HG03520 (cell line): Measurements from ENCODE around the gene ITGB2.

Experiments
- ATAC-seq: cut with Tn5 transposase; IDR thresholded peaks from one replicate; pipeline ENCODE4 v1.9.1; 2021; ENCODE audit warnings: mild to moderate bottlenecking, moderate library complexity; ENCODE audit not compliant: unreplicated experiment

Gene ITGB2

DNA sequence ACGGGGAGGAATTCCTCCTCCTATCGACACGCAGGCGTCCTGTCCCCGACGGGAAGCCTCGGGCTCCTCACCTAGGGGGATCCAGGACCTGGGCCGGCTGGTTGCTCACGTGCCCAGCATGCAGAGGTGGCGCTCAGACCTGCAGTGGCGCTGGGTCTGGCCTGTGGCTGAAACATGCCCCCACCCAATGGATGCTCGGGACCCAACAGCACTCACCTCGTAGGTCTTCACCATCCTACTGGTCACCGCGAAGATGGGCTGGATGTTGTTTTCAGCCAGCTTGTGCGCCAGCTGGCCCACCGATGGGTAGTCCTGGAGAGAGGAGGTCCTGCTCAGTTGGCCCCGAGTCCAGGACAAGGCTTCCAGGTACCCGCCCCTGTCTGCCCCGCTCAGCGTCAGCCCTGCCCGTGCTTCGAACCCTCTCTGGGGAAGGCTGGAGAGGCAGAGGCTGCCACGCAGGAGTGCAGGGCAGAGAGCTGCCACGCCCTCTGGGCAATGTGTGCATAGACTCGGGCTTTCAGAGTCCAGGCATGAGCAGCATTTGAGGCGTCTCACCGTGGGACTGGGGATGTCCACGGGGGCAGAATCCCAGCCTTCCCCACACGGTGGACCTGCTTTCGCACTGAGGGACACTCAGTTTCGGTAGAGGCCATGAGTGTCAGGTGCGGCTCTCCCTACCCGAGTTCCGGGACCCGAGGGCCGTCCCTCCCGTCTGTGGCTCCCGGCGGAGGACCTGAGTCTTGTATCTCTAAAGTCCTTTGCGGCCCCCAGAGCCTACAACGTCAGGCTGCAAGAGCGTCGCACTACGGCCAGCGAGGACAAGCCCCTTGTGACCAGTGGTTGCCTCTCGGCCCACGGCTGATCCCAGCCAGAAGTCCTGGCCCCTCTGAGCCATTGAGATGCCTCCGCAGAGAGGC lies 21.6 kb downstream of the ITGB2 start:
- ATAC-seq, result no peak

DNA sequence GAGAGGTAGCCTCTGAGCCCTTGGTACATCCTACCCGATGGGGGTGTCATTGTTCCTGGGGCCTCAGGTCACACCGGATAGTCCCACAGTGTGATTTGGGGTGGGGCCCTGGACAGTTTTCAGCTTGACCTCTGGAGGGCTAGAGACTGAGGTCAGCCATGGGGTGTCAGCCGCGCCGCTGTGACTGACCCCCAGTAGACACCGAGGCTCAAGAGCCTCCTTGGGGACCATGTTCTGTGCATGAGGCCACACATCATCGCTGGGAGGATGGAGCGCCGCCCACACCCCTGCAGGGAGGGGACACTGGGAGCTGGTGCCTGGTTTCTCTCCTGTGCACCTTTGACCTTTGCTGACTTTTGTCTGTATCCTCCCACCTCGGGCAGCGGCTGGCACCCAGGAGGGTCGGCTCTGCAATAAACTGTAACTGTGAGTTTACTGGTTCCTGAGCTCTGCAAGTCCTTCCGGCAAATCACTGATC lies 22.6 kb downstream of the ITGB2 start:
- no peak for ATAC-seq

GRCh38 chr21:44897326-44898010 lies 23.2 kb downstream of the ITGB2 start:
- no peak for ATAC-seq

DNA sequence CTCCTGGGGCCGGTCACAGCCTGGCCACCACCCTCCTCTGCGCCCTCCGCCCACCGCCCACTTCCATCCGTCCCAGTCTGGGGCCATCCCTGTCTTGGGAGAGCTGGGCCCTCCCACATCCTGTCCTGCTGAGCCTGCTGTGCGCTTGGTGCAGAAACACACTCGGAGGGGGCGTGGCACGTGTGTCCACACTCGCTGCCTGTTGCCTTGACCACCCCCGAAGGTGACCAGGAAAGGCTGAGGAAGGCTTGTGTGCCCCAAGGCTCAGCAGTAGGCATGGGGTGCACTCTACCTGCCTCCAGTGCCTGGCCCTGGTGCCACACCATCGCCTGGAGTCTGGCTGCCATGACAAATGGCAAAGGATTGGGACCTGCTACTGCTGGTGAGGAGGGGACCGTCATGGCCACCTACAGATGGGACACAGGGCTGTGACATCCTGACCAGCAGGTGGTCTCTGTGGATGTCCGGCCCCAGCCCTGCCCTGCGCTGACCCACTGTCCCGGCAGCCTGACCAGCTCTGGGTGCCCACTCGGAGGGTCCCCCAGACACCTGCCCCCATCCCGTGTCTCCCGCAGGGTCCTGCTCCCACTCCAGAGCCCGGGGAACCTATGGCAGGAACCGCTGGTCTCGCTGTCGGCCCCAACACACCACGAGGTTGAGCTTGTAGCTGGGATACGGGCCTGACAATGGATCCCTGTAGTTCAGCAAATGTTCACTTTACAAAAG lies 24.0 kb downstream of the ITGB2 start:
- no peak for ATAC-seq

DNA sequence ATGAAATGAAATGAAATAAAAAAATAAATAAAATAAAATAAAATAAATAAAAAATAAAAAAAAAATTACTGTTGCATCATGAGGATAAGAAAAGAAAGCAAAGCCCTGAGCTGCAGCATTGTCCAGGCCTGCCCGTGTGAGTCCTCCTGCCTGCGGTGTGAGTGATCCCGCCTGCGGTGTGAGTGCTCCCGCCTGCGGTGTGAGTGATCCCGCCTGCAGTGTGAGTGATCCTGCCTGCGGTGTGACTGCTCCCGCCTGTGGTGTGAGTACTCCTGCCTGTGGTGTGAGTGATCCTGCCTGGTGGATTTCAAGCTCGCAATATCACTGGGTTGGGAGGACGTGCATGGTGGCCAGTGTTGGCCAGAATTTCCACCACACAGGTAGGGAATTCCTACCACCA lies 24.8 kb downstream of the ITGB2 start:
- no peak for ATAC-seq

GRCh38 chr21:44894687-44895302 lies 25.9 kb downstream of the ITGB2 start:
- no peak for ATAC-seq

- ATAC-seq, result no peak
Observed at GRCh38 chr21:44893948-44894656, 26.6 kb downstream of the ITGB2 start.

DNA sequence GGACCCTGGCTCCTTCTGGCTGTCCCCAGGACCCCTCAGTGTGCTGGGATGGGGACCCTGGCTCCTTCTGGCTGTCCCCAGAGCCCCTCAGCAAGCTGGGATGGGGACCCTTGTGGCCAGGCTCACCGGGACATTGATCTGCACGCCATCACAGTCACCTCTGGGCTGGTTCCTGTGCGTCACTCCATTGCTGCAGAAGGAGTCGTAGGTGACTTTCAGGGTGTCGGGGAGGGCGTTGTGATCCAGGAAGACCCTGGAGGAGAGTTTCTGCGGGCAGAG lies 27.5 kb downstream of the ITGB2 start:
- no peak for ATAC-seq

DNA sequence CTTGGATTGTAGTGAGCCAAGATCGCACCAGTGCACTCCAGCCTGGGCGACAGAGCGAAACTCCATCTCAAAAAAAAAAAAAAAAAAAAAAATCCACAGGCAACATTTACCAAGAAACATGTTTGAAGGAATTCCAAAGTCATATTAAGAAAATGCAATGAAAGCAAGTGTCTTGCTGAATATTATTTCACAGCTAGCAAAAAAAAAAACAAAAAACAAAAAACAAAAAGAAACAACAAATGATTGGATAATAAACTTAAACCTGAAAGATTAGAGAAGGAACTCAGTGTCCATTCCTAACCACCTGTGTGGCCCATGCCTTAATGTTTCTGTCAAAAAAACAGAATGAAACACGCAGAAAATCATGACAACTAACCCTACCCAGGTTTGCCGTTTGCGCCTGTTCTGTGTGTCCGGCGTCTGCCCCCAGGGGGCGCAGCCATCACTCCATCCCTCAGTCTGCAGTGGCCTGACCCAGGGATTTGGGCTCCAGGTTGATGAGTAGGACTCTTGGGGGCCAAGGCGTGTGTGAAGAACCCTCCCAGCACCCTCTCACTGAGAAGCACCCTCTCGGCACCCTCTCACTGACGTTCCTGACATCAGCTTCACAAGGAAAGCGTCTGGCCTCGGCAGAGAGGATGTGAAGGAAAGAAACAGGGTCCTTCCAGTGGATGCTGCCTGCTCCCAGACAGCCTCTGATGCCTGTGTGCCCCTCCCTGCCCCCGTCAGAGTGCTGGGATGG lies 28.0 kb downstream of the ITGB2 start:
- no peak for ATAC-seq

GRCh38 chr21:44892095-44892494 lies 28.6 kb downstream of the ITGB2 start:
- no peak for ATAC-seq

DNA sequence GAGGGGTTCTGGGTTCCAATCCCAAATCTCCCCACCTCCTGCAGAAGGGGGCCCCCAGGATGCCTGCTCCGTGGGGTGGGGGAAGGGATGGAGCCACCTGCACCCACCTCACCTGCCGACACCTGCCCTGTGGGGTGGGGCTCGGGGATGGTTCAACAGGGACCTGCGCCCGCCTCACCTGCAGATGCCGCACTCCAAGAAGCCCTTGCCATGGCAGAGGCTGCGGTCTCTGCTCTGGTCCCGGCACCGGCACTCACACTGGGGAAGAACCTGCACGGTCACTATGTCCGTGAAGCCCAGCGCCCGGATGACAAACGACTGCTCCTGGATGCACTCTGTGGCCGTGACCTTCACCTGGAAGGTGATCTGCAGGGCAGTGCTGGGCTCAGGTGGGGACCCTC lies 29.1 kb downstream of the ITGB2 start:
- ATAC-seq, result no peak

- ATAC-seq, result no peak
Observed at GRCh38 chr21:44890961-44891541, 29.6 kb downstream of the ITGB2 start.

DNA sequence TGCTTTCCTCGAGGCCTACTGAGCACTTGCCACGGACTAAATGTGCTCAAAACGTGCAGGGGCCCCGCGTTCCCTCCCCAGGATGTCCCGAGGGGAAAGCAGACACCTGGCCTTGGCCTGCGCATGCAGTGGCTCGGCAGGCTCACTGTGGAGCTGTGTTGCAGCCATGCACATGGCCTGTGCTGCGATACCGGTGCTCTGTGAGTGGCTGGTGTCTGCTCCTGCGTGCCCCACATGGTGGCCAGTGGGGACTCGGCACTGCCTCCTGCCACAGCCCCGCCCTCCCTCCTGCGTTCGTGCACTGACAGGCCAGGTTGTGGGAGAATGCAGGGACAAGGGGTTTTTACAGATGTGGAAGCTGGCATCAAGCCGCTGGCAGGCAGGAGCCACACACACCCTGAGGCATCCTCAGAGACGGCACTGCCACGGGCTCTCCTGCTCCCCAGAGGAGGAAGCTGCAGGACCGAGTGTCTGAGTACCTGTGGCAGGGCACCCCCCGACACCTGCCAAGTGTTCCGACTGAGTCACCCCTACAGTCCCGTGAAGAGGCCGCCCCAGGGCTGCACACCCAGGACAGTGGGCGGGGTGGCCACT lies 30.3 kb downstream of the ITGB2 start:
- ATAC-seq, result no peak

- no peak for ATAC-seq
Observed at GRCh38 chr21:44889625-44890337, 30.9 kb downstream of the ITGB2 start.

DNA sequence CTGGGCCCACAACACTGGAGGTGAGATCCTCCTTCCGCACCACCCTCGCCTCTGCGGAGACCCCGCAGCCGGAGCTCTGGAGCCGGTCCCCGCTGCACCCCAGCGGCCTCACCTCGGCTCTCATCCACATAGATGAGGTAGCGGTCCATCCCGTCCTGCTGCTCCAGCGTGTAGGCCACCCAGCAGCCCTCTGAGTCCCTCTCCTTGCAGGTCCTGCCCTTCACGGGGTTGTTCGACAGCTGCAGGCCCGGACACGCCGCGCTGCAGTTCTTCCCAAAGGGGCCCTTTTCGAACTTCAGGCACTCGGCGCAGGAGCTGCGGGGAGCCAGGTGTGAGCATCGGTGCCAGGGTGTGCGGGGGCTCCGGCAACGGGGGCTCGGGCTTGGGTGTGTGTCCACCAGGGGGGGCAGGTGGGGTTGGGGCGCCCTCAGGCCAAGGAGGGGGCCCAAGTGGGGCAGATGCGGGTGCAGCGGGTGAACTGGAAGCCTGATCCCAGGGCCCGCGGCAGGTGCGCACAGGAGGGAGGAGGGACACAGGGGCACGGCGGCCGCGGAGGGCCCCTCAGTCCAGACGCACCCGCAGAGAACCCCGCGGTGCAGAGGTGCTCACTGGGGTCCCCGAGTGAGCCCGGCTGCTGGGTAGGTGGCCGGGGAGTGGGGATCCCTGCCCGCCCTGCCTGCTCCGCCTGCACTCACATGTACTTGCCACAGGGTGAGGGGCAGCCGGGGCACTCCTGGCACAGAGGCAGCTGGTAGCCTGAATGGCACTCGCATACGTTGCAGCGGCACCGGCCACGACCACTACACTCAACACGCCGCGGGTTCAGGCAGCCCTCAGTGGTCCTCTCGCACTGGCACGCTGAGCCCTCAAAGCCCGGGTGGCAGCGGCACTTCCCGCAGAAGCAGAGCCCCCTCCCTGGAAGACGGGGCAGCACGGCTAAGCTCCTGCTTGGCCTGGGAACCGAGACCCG lies 31.8 kb downstream of the ITGB2 start:
- ATAC-seq, result no peak

- no peak for ATAC-seq
Observed at GRCh38 chr21:44887807-44888580, 32.7 kb downstream of the ITGB2 start.
